NCI-H2227 (cell line): ENCODE results near the gene ADGB.
A peak's percentile ranks its signal among the peaks of the same experiment; 100 is the strongest.
"Not testable (repeated sequence)": the region's sequence is repeated elsewhere in the genome, so short reads cannot be mapped to it uniquely, and the experiment has no call there.

Experiments used
- DNase-seq: peaks from one replicate; lab custom pipeline; 2025; ENCODE audit not compliant: unreplicated experiment; lab: John Stamatoyannopoulos, UW

Gene ADGB

DNA sequence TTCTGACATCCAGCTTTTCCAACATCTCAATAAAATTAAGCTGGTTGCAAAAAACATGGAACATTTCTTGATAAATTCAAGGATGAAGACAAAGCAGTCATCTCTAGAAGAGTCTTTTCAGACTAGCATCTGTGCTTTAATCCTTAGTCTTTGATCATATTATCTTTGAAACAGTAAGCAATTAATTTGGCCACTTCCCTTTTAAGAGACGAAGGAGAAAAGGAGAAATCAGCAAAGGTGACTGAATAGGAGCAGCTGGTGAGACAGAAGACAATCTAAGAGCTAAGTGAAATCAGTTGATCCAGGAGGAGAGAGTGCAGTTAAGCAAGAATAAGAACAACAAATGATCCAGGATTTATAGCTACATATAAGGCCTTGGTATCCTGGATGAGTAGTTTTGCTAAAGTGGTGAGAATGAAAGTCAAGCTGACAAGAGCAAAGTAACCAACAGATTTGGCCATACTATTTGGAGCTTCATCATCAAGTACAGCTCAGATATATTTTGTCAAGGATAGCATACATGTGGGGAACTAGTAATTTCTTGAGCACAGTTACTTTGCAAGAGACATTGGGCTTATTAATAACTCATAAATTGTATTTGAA is 215.5 kb downstream of the ADGB start:
- no peak for DNase-seq

DNA sequence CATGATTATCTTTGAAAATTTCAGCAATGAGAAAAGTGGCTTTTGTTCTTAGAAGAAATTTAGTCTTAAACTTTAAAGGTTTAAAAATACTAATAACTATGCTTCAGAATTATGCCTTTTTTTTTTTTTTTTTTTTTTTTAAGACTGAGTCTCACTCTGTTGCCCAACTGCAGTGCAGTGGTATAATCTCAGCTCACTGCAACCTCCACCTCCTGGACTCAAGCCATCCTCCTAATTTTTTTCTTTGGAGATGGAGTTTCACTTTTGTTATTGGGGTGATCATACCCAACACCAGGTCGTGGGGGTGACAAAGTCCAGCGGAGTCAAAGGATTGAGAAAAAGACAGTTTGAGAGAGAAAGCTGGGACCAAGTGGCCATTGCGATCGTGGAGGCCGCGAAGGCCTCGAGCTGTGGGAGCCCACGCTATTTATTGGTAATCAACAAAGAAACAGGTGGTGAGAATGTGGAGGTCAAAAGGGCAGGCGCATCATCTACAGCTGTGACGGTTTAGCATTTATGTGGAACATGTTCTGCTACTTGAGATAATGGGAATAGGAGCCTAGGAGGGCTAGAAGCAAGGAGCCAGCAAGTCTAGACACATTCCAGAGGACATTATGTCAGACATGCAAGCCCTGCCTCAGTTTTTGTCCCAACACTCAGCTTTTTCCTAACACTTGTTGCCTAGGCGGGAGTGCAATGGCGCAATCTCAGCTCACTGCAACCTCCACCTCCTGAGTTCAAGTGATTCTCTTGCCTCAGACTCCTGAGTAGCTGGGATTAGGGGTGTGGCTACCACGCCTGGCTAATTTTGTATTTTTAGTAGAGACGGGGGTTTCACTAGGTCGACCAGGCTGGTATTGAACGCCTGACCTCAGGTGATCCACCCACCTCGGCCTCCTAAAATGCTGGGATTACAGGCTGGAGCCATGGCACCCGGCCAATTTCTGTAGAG is 217.0 kb downstream of the ADGB start:
- not testable (repeated sequence) for DNase-seq

DNA sequence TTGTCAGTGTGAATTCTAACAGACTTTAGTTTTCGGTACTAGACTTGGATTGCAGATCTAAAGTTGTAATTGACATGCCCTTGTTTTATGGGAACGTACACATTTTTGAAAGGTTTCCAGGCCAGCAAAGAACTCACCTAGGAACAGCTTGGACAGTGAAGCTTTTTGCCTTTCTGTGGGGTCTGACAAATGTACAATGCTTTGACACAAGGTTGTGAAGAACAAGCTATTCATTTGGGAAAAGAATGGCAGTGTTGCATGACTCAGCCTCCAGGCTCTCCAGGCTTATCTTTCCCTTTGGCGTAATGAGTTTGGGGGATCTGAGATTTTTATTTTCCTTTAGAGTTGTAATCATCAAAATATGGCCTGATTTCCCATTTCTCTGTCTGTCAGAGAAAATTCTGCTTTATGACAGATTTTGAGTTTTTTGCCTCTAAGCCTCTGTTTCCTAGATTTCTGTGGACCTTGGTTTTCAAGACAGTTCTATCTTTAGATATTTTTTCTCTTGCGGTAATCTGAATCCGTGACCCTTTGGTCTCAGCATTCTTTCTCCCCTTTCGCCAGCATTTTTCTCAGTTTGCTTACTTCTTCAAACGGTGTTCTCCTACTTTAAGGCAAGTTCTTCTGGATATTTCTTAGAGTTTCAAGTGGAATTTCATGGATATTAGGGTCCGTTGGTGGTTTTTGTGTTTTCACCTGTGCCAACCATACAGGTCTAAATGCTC is 221.0 kb downstream of the ADGB start:
- DNase-seq = no peak

DNA sequence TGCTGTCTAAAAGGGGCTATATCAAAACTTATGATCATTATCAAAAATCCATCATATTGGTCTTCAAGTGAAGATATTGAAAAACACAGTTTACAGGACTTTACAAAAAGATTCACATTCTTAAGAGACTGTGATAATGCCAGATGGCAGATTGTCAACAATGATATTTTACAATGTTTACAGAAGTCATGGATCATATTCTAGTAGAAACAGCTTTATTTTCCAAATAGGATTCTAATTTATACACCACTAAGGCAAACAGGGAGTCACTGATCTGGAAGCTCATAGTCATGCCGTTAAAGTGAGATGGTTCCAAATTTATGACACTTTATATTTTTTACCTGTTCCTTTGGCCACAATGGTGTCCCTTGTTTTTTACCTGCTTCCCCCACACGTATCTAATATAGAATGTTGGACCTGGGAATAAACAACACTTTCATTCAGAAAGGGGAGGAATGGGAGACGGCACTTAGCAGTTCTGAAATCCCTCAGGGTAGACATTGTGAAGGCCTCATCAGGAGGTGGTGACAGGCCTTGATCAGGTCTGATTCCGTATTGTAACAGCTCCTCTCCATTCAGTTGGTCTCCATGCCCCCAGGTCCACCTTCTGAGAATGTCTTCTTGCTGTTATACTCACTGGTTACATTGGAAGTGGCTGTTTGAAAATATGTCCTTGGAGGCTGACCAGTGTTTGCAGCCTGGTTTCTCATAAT is 228.6 kb downstream of the ADGB start:
- DNase-seq = no peak

DNA sequence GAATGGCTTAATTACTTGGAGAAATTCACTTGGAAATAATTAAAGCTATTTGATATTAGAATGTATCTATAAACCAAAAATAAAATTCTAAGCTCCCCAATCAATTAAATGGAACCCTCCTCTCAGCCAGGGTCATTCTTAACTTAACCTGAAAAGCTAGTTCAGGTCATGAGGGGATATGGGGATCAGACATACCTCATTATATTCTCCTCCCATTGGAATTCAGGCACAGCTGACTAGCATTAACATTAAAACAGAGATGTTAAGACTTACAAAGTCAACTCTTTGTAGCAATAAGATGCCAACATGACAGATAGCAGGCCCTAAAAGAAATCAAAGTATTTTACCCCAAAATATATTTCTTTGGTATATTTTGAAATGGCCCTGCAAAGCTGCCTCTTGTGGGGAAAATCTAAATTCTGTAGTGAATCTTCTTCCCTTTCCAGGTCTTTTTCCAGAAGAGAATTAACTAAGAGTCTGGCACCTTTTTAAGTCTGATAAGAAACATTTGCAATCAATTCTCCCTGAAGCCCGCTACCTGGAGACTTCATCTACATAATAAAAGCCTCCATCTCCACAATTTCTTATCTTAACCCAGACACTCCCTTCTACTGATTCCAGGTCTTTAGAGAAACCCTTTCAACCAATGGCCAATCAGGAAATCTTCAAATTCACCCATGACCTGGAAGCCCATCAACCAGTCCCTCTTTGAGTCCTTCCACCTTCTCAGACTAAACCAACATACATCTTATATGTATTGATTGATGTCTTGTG is 231.2 kb downstream of the ADGB start:
- no peak for DNase-seq

DNA sequence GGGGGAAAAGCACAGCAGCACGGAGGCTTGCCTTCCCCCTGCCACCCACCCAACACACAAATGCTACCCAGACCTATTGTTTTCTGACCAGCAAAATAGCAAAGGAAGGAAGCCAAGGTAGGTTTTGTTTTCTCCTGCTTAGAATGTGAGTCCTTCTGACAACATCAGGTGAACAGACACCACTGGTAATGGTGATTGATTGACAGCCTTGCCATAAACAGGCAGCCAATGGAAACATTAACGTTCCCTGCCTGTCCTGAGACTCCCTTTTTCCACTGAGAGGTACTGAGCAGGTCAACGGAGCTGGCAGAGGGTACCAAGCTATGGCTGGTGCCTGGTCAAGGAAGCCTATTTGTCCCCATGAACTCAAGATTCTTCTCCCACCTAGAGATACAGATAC is 234.4 kb downstream of the ADGB start:
- DNase-seq = no peak

DNA sequence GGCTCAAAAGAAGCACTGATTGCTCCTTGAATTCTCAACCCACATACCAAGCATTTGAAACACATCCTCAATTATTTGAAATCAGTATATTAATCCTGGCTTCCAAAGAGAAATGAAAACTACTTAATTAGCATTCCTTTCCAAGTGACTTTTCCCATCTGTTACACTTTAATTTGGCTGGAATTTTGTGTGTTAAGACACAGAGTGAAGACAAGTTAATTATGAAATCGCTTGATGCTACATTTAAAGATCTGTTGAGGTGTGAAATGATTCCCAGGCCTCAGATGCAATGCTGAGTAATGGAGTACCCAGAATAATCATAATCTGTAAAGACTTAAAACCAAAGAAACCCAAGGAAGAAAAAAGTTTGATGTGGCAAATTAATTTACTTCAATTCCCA is 241.4 kb downstream of the ADGB start:
- DNase-seq = no peak

DNA sequence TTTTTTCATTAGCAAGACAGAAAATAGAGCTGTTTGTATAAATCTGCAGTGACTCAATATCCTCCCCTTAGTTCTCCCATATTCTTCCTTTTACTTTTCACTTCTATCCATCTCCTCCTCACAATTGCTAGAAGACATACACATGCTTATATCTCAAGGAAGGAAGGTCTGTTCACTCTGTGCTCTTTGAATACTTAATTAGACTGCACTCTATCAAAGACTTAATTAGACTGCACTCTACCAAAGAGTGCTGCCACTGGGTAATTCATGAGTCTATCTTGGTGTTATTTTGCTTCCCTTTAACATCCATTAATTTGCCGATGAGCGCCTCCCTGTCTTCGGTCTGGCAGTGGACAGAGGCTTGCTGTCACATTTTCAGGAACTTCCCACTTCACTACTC is 241.9 kb downstream of the ADGB start:
- DNase-seq = no peak

DNA sequence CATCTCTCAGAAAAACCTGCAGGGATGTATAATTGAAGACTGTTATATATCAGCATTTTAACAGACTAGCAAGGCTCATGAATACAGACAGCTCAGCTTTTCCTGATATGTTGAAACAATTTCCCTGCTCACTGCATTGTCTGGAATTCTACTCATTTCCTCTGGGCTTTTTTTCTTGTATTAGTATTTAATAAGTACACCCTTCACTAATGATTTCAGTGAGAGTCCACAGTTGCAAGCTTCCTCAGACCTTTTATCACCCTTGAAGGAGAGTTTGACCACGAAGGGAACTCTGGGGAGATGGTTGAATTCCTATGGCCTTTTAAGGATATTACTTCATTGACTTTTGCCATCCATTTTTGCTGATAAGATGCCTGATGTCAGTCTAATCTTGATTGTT is 248.7 kb downstream of the ADGB start:
- DNase-seq = no peak

DNA sequence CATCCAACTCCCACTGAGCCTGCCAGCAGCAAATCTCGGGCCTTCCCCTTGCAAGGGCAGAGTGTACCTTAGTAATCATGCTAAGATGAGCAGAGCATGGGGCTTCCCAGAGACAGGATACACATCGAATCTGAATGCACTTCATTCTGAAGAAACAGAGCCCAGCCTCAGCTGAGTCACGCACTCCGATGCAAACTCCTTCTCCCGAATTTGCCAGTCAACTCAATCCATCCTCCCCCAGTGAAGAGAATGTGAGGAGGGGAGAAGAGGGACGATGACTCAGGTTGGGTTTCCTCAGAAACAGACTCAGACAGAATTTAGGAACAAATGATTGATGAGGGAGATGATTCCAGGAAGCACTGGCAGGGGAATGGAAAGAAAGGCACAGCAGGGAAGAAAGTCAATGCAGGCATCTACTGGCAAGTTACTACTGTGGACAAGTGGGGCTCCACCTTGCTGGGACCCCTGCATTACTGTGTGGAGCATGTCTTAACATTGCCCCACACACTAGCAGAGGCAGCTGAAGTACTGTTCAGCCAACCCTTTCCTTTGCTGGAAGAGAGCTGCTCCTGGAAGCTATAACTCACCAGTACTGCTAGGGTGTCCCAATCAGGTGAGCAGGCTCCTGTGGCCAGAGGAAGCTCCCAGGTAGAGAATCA is 251.6 kb downstream of the ADGB start:
- DNase-seq = no peak

DNA sequence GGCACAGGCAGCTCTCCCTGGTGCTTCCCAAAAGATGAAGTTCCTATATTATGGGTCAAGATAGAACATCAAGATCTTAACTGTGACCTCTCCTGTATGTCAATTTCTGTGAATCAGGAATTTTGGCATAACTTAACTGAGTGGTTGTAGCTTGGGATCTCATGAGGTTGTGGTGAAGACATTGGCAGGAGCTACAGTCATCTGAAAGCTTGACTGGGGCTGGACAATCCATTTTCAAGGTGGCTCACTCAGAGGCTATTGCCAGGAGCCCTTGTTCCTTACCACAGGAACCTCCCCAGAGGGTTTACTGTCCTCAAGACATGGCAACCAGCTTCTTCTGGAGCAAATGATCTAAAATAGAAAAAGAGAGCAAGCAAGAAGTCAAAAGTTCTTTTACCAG is 252.2 kb downstream of the ADGB start:
- DNase-seq = no peak

DNA sequence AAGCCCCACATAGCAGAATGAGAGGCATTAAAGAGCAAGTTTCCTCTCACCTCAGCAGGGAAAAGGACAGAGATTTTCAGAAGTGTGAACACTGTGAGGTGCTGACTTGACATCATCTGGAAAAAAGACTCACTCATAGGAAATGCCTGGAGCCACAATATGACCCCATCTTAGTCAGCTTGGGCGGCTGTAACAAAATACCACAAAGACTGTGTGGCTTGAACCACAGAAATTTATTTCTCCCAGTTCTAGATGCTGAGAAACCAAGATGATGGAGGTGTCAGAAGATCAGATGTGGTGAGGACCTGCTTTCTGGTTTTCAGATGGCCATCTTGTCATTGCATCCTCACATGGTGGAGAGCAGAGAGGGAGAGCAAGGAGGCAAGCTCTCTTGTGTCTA is 253.1 kb downstream of the ADGB start:
- DNase-seq = no peak

DNA sequence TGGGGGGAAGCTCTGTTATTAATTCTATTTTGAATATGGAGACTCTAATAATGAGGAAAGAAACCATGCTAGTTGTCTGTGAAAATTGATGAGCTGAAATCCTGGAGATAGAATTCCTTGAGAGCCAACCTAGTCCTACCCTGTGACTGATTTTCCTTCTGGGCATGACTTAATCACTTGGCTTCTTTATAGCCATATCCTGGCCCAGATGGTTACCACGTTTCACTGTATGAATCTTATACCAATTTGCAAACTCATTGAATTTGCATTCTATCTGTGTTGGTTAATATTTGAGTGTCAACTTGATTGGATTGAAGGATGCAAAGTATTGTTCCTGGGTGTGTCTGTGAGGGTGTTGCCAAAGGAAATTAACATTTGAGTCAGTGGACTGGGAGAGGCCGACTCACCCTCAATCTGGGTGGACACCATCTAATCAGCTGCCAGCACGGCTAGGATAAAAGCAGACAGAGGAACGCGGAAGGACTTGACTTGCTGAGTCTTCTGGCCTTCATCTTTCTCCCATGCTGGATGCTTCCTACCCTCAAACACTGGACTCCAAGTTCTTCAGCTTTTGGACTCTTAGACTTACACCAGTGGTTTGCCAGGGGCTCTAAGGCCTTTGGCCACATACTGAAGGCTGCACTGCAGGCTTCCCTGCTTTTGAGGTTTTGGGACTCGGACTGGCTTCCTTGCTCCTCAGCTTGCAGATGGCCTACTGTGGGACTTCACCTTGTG is 255.9 kb downstream of the ADGB start:
- not testable (repeated sequence) for DNase-seq

DNA sequence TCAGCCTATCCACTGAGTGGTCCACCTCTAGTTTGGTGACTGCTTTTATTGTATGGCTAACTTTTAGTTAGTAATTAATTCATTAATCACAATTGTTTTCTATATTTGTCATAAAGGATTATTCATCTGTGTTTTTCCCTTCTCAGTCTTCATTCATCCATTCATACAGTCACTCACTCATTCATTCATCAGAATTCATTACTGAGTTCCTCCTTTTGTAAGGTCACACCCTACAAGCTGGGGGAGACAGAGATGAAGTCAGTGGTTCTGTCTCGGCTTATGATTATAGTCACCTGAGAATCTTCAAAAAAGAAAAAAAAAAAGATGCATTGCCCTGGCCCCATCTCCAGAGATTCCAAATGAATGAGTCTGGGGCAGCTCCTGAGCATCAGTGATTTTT is 257.1 kb downstream of the ADGB start:
- no peak for DNase-seq

DNA sequence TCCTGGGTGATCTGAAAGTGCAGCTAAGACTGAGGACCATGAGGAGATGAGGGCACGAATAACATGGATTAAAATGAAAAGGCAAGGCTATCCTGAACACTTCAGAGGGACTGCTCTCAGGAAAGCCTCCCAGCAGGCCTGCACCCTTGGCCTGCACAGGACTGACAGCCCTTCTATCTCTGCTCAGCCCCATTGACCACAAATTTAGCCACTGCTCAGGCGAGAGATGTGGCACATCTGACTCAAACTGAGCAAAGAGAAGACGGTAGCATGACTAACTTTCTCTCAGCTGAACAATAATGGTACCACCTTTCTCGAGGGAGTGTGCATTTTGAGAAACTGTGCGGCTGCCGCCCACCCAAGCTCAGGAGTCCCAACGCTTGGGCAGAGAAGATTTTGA is 257.5 kb downstream of the ADGB start:
- no peak for DNase-seq

DNA sequence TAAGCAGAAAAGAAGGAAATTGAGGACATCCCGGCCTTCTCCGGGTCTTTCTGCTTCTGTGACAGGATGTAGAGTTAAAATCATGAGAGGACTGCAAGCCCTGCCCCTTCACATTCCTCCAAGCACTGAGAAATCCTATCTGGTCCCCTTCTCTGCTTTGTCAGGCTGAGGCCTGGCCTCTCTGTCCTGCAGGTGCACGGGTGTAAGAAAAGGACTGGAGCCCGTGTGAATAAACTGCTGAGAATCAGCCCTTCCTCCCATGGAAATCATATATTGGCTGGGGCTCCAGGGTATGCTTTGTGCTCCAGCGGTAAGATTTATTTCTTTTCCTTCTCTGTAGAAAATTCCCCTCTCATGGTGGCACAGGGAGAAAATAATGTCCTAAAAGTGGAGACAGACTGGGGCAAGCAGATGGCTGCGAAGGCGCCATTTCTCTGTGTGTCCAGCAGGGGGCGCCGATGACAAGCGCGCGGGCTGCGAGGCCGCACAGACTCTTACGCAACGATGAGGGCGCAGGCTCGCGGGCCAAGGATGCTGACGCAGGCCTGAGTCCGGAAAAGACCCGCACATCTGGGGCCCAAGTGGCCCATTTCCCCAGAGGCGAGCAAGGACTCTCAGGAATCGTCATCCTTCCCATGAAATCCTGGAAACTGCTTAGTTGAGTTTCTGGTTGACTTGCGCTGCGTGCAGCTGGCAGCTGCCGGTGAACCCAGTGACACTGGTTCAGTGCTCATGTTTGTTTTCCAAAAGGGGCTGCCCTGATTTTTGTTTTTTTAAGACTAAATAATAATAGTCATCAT is 258.6 kb downstream of the ADGB start:
- DNase-seq = peak; percentile 82

DNA sequence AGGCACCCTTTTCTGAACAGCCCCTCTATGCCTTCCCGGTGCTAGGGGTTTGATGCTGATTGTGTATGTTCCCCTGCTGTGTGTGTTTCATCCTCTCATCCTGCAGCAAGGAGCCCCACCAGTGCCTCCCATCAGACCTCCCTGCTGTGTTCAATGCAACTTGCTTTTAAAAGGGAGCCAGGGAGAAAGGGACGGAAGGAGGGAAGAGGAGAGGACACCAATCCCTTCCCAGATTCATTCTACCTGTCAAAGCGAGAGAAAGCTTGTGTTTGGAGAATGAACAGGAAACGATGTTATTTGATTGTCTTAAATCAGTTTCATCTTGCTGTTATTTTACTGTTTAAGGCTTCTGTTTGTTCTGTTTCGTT is 259.2 kb downstream of the ADGB start:
- DNase-seq = peak; percentile 49

DNA sequence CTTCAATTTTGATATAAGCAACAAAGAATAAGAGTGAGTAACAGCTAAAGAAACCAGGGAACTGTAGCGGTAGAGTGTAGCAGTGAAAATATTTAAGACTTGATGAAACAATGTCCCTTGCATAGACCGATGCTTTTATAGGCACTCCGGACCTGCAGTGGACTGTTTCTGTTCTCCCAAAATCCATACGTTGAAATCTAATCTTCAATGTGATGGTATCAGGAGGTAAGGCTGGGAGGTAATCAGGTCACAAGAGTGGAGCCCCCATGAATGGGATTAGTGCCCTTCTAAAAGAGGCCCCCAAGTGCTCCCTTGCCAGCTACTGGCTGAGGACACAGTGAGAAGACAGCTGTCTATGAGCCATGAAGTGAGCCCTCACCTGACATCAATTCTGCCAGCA is 260.4 kb downstream of the ADGB start:
- DNase-seq = no peak
